Activated CD8-positive, alpha-beta memory T cell treated with anti-CD3 and anti-CD28 coated beads, Interleukin-2, amount 50 U/mL, for 4 hours (primary cell): Measurements from ENCODE around the gene GSK3A.
"Not testable (repeated sequence)": the region's sequence is repeated elsewhere in the genome, so short reads cannot be mapped to it uniquely, and the experiment has no call there.

Experiments used
- DNase-seq: peaks from one replicate; pipeline ENCODE4 v3.0.0-alpha.2; 2020

Gene GSK3A

GRCh38 chr19:42267644-42268141, 25.3 kb upstream of the GSK3A start:
- DNase-seq: no peak

GRCh38 chr19:42266928-42267603, 24.7 kb upstream of the GSK3A start:
- not testable (repeated sequence) for DNase-seq

GRCh38 chr19:42266105-42266504, 23.7 kb upstream of the GSK3A start:
- not testable (repeated sequence) for DNase-seq

- DNase-seq: no peak
These were observed 19.4 kb upstream of the GSK3A start for GRCh38 chr19:42261763-42262162.

GRCh38 chr19:42257842-42258241, 15.4 kb upstream of the GSK3A start:
- not testable (repeated sequence) for DNase-seq

- DNase-seq: no peak
These were observed 13.7 kb upstream of the GSK3A start for GRCh38 chr19:42255766-42256745.

- peak; percentile 92 for DNase-seq
These were observed 12.7 kb upstream of the GSK3A start, which contains the start of gene ERF for GRCh38 chr19:42254850-42255765. Gene ERF, minus strand, starts transcription at chr19:42255128. Its CDS starts 129 bp downstream, at chr19:42254999.

- DNase-seq: peak; percentile 79
These were observed 11.9 kb upstream of the GSK3A start for GRCh38 chr19:42254089-42254849.

GRCh38 chr19:42253245-42254088, 11.1 kb upstream of the GSK3A start:
- DNase-seq: peak; percentile 63

GRCh38 chr19:42252365-42253244, 10.2 kb upstream of the GSK3A start:
- no peak for DNase-seq

- DNase-seq: no peak
These were observed 9.4 kb upstream of the GSK3A start for GRCh38 chr19:42251572-42252358.

- no peak for DNase-seq
These were observed 8.5 kb upstream of the GSK3A start for GRCh38 chr19:42250666-42251531.

- DNase-seq: no peak
These were observed 7.8 kb upstream of the GSK3A start for GRCh38 chr19:42250183-42250665.

GRCh38 chr19:42249769-42250168, 7.4 kb upstream of the GSK3A start:
- DNase-seq: no peak

GRCh38 chr19:42249149-42249750, 6.8 kb upstream of the GSK3A start:
- DNase-seq: no peak

- no peak for DNase-seq
These were observed 6.1 kb upstream of the GSK3A start for GRCh38 chr19:42248270-42249148.
